ENCODE results near the gene NMUR2.
A peak's percentile ranks its signal among the peaks of the same experiment; 100 is the strongest.

NMUR2 gene

GRCh38 chr5:152367554-152367953 is 37.5 kb downstream of the NMUR2 start:
- no peak for DNase-seq

DNA sequence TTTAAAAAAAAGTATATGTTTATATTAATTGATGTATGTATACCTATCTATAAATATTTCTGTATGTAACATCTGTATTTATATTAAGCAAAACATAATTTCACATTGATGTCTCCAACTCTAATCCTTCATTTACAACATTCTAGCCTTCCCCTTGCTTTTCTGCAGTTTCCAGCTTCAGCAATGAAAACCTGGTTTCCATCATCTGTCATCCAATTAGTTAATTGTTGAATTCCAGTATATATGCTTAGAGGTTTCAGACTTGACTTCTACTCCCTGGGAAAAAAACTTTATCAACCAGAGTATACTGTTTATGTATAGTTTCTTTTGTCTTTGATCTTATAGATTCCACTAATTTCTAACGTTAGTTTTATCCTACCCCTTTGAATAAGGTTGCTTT is 38.4 kb downstream of the NMUR2 start:
- no peak for DNase-seq

GRCh38 chr5:152364899-152365298 is 40.2 kb downstream of the NMUR2 start:
- DNase-seq: no peak

- DNase-seq: no peak
Observed at GRCh38 chr5:152364172-152364571, 40.9 kb downstream of the NMUR2 start.

GRCh38 chr5:152358861-152359568 is 46.1 kb downstream of the NMUR2 start:
- no peak for DNase-seq

DNA sequence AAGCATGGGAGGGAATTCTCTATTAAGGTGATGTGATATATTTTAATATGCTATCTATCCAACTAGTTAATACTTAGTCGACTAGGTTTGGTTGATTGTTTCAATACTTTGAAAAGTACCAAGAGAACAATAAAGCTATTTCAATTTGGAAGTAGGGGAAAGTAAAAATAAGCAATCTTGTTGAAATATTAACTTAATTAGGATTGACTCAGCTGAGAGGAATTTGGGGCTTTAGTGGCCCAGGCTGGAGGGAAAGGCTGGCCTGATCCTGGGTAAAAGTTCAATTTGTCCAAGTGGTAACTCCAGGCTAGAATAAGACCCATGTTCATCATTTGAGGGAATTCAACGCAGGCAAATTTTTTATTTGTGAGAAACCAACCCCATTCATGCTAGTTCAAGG is 48.6 kb downstream of the NMUR2 start:
- no peak for DNase-seq

GRCh38 chr5:152355061-152355460 is 50.0 kb downstream of the NMUR2 start:
- DNase-seq: no peak

DNA sequence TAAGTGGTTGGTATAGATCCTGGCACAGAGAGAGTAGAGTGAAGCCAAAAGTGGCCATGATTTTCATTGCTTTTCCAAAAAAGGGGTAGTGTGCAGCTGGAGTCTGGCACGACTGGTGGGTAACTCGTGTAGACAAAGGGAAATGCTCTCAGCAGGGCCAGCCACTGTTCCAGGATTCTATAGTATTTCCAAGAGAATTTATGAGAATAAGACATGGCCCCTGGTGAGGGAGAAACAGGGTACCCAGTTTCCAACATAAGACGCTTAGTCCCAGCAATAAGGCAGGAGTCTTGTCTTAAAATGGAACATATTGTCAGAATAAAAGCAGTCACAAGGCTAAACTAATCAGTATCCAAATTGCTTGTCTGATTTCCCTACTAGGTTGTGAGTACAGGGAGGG is 52.1 kb downstream of the NMUR2 start:
- no peak for DNase-seq

- peak; percentile 90 for DNase-seq
Observed at GRCh38 chr5:152349683-152350526, 55.2 kb downstream of the NMUR2 start.
